DND-41 (cell line): ENCODE data around the gene APH1A.
"Not testable (repeated sequence)": the region's sequence is repeated elsewhere in the genome, so short reads cannot be mapped to it uniquely, and the experiment has no call there.

Experiments
- ATAC-seq: fragments of 200-7000 bp; cut with Tn5 transposase; 3 replicates; pipeline ENCODE4 v1.9.1; 2021; ENCODE audit warnings: low read depth; ENCODE audit not compliant: insufficient read depth
- DNase-seq: peaks from one replicate; pipeline ENCODE4 v3.0.0-alpha.2; 2020
- H2AFZ ChIP-seq: 2 replicates; pipeline ENCODE4 v1.6.0; 2012; ENCODE audit warnings: low read depth, low read length
- H3K27ac ChIP-seq: 2 replicates; pipeline ENCODE4 v1.5.1; 2012; ENCODE audit warnings: low read length, inconsistent platforms
- H3K27me3 ChIP-seq: fragments of 200-600 bp; sonication (generic); 2 replicates; pipeline ENCODE4 v1.6.0; 2012; ENCODE audit warnings: low read length, mild to moderate bottlenecking, inconsistent platforms; ENCODE audit not compliant: insufficient read depth, poor library complexity
- H3K36me3 ChIP-seq: 2 replicates; pipeline ENCODE4 v1.5.1; 2012; ENCODE audit warnings: low read length, inconsistent platforms; ENCODE audit not compliant: insufficient read depth
- H3K4me1 ChIP-seq: 2 replicates; pipeline ENCODE4 v1.5.1; 2012; ENCODE audit warnings: mild to moderate bottlenecking, low read length; ENCODE audit not compliant: insufficient read depth
- H3K4me2 ChIP-seq: 2 replicates; pipeline ENCODE4 v1.6.0; 2012; ENCODE audit warnings: mild to moderate bottlenecking, moderate library complexity, low read length, inconsistent platforms; ENCODE audit not compliant: insufficient read depth
- H3K4me3 ChIP-seq, 2 experiments: fragments of 200-600 bp in 1 of 2; shearing (Covaris generic) in 1 of 2; 2 replicates each; pipeline ENCODE4 v1.5.1; 2012 to 2016; ENCODE audit warnings: inconsistent platforms in 2 of 2, low read length in 2 of 2, mild to moderate bottlenecking in 2 of 2, low read depth in 1 of 2, moderate library complexity in 1 of 2
- H3K79me2 ChIP-seq: 2 replicates; pipeline ENCODE4 v1.6.0; 2012; ENCODE audit warnings: low read length, inconsistent platforms; ENCODE audit not compliant: insufficient read depth
- H3K9ac ChIP-seq: 2 replicates; pipeline ENCODE4 v1.6.0; 2012; ENCODE audit warnings: low read depth, mild to moderate bottlenecking, inconsistent platforms, low read length, moderate library complexity
- H3K9me3 ChIP-seq: 2 replicates; pipeline ENCODE4 v1.5.1; 2012; ENCODE audit warnings: low read length, moderate library complexity, mild to moderate bottlenecking, inconsistent platforms; ENCODE audit not compliant: insufficient read depth, severe bottlenecking
- H4K20me1 ChIP-seq: 2 replicates; pipeline ENCODE4 v1.6.0; 2012; ENCODE audit warnings: low read length; ENCODE audit not compliant: insufficient read depth
- EZH2 ChIP-seq: IDR thresholded peaks from 3 replicates; pipeline ENCODE4 v1.6.1; 2012; ENCODE audit warnings: borderline replicate concordance, low read depth, mild to moderate bottlenecking, moderate library complexity, low read length, inconsistent platforms; ENCODE audit not compliant: severe bottlenecking
- TF ChIP-seq, protein P1 (sequence below): IDR thresholded peaks from 2 replicates; pipeline ENCODE4 v1.5.1; 2012; ENCODE audit warnings: borderline replicate concordance, low read length, moderate library complexity, mild to moderate bottlenecking; ENCODE audit not compliant: poor library complexity, severe bottlenecking; ENCODE audit errors: extremely low read depth

Gene APH1A

GRCh38 chr1:150221552-150221951 lies 47.3 kb downstream of the APH1A start:
- TF ChIP-seq, protein P1, sequence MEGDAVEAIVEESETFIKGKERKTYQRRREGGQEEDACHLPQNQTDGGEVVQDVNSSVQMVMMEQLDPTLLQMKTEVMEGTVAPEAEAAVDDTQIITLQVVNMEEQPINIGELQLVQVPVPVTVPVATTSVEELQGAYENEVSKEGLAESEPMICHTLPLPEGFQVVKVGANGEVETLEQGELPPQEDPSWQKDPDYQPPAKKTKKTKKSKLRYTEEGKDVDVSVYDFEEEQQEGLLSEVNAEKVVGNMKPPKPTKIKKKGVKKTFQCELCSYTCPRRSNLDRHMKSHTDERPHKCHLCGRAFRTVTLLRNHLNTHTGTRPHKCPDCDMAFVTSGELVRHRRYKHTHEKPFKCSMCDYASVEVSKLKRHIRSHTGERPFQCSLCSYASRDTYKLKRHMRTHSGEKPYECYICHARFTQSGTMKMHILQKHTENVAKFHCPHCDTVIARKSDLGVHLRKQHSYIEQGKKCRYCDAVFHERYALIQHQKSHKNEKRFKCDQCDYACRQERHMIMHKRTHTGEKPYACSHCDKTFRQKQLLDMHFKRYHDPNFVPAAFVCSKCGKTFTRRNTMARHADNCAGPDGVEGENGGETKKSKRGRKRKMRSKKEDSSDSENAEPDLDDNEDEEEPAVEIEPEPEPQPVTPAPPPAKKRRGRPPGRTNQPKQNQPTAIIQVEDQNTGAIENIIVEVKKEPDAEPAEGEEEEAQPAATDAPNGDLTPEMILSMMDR = peak; percentile 57
- no peak for TF ChIP-seq EZH2
- Histone ChIP-seq H3K27ac (no peak overlapping the region), H3K4me1 (no peaks in the 10 kb centered on the region), H3K4me3 (no peak overlapping the region), H3K79me2 (peaks cover 14% of the 10 kb centered on the region; the same call in 1 of the 2 replicates), H3K36me3 (peaks cover 70% of the 10 kb centered on the region), H3K9ac (no peak overlapping the region), H3K27me3 (no peaks in the 10 kb centered on the region), H2AFZ (no peak overlapping the region), H3K9me3 (no peaks in the 10 kb centered on the region), H4K20me1 (no peaks in the 10 kb centered on the region), H3K4me2 (no peak overlapping the region)
- ATAC-seq (0 out of 3 replicates have a peak, but pooled peaks have one; percentile 53), DNase-seq (no peak)

DNA sequence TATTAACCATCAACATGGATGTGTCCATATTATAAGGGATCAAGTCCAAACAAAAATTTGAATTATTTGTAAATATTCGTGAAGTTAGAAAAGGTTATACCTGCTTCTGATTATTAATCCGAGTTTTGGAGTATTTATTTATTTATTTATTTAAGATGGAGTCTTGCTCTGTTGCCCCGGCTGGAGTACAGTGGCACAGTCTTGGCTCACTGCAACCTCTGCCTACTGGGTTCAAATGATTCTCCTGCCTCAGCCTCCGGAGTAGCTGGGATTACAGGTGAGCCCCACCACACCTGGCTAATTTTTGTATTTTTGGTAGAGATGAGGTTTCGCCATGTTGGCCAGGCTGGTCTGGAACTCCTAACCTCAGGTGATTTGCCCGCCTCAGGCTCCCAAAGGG lies 53.0 kb downstream of the APH1A start:
- not testable (repeated sequence) for H3K9ac ChIP-seq, H3K9me3 ChIP-seq, H3K79me2 ChIP-seq, H3K27ac ChIP-seq, H3K27me3 ChIP-seq, H3K4me3 ChIP-seq, DNase-seq, H4K20me1 ChIP-seq, H3K4me2 ChIP-seq, ATAC-seq, H2AFZ ChIP-seq
- Histone ChIP-seq H3K36me3 (peaks cover 25% of the 10 kb centered on the region), H3K4me1 (peaks cover 14% of the 10 kb centered on the region)
